ENCODE results near the gene LPP. TPM values are rescaled to one million over a fixed set of nuclear protein-coding genes. Genes with fewer than 3 reads are reported as not detected.

LPP gene
- polyA plus RNA-seq, 3 donors from 2014 or later = 6.5 to 33.5 (median 11.3) TPM

DNA sequence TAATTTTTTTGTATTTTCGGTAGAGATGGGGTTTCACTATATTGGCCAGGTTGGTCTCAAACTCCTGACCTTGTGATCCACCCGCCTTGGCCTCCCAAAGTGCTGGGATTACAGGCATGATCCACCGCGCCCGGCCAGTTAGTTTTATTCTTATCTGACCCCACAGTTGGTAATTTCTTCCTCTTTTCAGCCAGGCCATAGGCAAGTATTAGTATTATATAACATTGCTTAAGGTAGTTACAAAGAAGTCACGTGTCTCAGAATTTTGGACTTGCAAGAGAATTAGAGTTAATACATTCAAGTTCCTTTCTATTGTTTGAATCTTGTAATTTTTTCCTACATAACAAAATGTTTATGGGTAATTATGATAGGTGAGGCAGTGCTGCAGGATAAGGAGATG lies 334.8 kb downstream of the LPP start:
- peak overlapping the region in 1 of 6 donors; percentile 61 for H3K27ac Mint-ChIP-seq
- no peak for DNase-seq
- H3K27me3 Mint-ChIP-seq (ENCODE audit: low read depth in 3 of 3) = peaks cover 0 to 2% (median 0%) of the 10 kb centered on the region in 3 donors
- H3K9me3 Mint-ChIP-seq = no peaks in the 10 kb centered on the region
- peaks cover 32 to 70% (median 56%) of the 10 kb centered on the region in 3 donors for H3K36me3 Mint-ChIP-seq
- H3K4me3 Mint-ChIP-seq = no peak overlapping the region
- peaks cover 0 to 18% of the 10 kb centered on the region in 2 donors for H3K4me1 Mint-ChIP-seq

DNA sequence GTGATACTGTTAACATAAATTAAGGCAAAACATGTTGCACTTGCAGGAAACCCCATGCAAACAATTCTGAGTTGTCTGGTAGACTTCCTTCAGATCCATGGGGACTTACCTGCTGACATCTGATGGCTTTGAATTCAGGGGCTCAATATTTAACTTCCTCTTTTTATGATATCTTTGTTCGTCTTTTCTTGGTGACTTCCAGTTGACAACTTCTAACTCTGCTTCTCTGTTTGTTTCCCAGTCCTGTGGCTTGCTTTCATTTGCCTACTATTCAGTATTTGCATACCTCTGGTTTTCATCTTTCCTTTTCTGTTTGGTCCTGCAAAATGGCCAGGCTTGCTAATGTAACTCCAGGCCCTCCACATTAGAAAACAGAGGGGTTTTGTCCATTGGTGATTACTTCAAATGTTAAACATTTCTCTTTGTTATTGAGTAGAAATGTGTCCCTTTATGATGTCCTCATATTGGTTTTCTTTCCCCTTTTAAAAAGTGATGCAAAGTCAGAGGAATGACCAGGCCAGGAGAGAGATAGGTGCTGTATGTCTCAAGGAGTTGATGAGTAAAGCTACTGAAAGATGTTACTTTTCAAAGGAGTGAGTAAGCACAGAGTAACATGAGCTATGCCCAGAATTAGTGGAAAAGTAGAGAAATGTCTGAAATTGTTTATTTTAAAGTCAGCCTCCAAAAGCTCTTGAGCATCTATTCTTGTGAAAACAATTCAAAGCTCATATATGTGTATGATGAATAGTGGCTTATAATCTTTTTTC lies 335.9 kb downstream of the LPP start:
- H3K4me1 Mint-ChIP-seq = peaks cover 0 to 18% of the 10 kb centered on the region in 2 donors
- peaks cover 0 to 2% (median 0%) of the 10 kb centered on the region in 3 donors for H3K27me3 Mint-ChIP-seq (ENCODE audit: low read depth in 3 of 3)
- peak overlapping the region in 2 of 6 donors; percentile 29 to 42 for H3K27ac Mint-ChIP-seq
- H3K4me3 Mint-ChIP-seq = no peak overlapping the region
- H3K36me3 Mint-ChIP-seq = peaks cover 26 to 62% (median 46%) of the 10 kb centered on the region in 3 donors
- no peaks in the 10 kb centered on the region for H3K9me3 Mint-ChIP-seq
- DNase-seq = no peak

DNA sequence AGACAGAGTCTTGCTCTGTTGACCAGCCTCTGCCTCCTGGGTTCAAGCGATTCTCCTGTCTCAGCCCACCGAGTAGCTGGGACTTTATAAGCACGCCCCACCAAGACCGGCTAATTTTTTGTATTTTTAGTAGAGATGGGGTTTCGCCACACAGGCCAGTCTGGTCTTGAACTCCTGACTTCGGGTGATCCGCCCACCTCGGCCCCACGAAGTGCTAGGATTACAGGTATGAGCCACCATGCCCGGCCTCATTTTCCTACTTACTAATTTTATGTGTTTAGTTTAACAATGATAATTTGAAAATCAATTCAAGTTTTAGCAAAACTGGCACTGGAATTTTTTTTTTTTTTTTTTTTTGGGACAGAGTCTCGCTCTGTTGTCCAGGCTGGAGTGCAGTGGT lies 336.5 kb downstream of the LPP start:
- Mint-ChIP-seq H3K4me1 (peaks cover 0 to 18% of the 10 kb centered on the region in 2 donors), H3K36me3 (peaks cover 24 to 56% (median 41%) of the 10 kb centered on the region in 3 donors), H3K9me3 (no peaks in the 10 kb centered on the region), H3K27me3 (ENCODE audit: low read depth in 3 of 3) (peaks cover 0 to 2% (median 0%) of the 10 kb centered on the region in 3 donors), H3K4me3 (no peak overlapping the region), H3K27ac (no peak overlapping the region)
- DNase-seq = no peak

DNA sequence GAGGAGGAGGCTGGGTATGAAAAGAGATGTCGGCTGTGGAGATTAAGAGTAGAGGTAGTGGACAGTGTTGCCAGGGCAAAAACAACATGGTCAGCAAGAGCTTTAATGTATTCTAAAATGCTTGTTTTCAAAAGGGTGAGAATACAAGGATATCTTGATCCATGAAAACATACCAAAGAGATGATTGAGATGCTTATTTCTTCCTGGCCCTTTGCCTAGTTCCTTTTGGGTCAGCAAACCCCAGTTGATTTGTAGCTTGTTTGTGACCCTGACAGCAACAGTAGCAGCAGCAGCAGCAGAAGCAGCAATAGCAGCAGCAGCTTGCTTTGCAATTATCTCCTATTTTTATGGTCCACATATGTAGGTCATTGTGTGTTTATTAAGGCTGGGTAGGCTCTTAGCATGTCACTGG lies 337.3 kb downstream of the LPP start:
- Mint-ChIP-seq H3K4me3 (no peak overlapping the region), H3K9me3 (no peaks in the 10 kb centered on the region), H3K27me3 (ENCODE audit: low read depth in 3 of 3) (peaks cover 0 to 2% (median 0%) of the 10 kb centered on the region in 3 donors), H3K4me1 (peaks cover 0 to 18% of the 10 kb centered on the region in 2 donors), H3K36me3 (peaks cover 21 to 49% (median 38%) of the 10 kb centered on the region in 3 donors), H3K27ac (peak overlapping the region in 1 of 6 donors; percentile 42)
- no peak for DNase-seq

DNA sequence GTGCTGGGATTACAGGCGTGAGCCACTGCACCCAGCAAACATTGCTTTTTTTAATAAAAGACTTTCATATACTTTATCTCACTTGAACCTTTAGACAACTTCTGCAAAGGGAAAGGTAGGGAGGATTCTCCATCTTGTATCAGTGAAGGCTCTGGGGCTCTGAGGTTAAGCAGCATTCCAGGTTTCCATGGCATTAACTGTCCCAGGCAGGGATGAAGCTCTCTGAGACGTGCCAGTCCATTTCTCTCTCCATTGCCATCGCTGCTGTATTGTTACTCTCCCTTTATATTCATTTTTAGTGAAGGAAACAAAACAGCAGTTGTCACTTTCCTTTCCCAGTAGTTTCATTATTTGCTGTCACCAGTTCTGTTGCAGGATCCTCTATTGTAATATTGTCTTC lies 342.4 kb downstream of the LPP start:
- Mint-ChIP-seq H3K9me3 (no peaks in the 10 kb centered on the region), H3K4me1 (peaks cover 4 to 22% of the 10 kb centered on the region in 2 donors), H3K27me3 (ENCODE audit: low read depth in 3 of 3) (peaks cover 0 to 3% (median 0%) of the 10 kb centered on the region in 3 donors), H3K27ac (no peak overlapping the region), H3K36me3 (peaks cover 2 to 18% (median 13%) of the 10 kb centered on the region in 3 donors), H3K4me3 (no peak overlapping the region)
- DNase-seq = no peak

DNA sequence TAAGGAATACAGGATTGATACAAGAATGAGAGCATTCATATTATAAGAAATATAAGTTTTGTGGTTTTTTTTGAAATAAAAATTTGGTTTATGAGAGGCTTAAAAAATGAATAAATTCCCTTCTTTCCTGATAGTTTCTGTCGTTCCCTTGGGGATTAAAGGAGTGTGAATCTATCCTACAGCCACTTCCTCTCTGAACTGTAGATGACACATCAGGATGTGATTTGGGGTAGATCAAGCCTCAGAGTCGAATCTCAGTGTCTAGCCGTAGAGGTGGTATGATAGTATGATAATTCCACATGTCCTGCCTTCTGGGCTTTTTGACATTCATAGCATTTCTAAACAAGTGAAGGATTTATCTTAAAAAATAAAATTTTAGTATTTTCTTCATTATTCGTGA lies 343.1 kb downstream of the LPP start:
- H3K4me3 Mint-ChIP-seq = no peak overlapping the region
- H3K36me3 Mint-ChIP-seq = peaks cover 0 to 21% (median 9%) of the 10 kb centered on the region in 3 donors
- no peaks in the 10 kb centered on the region for H3K9me3 Mint-ChIP-seq
- no peak overlapping the region for H3K27ac Mint-ChIP-seq
- H3K27me3 Mint-ChIP-seq (ENCODE audit: low read depth in 3 of 3) = peaks cover 0 to 3% (median 0%) of the 10 kb centered on the region in 3 donors
- DNase-seq = no peak
- peaks cover 4 to 22% of the 10 kb centered on the region in 2 donors for H3K4me1 Mint-ChIP-seq

DNA sequence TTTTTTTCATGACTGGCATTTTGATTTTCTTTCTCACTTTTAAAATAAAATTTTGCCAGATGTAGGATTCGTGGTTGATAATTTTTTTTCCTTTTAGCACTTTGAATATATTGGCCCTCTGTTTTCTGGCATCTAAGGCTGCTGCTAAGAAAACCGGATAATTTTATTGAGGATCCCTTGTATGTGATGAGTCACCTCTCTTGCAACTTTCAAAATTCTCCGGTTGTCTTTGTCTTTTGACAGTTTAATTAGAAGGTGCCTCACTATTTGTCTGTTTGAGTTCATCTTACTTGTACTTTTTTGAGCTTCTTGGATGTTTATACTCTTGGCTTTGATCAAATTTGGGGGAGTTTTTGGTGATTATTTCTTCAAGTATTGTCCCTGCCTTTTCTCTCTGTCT lies 349.7 kb downstream of the LPP start:
- peaks cover 0 to 28% (median 22%) of the 10 kb centered on the region in 6 donors for H3K9me3 Mint-ChIP-seq
- peaks cover 21 to 42% of the 10 kb centered on the region in 2 donors for H3K4me1 Mint-ChIP-seq
- H3K36me3 Mint-ChIP-seq = peaks cover 31 to 49% (median 32%) of the 10 kb centered on the region in 3 donors
- H3K4me3 Mint-ChIP-seq = no peak overlapping the region
- H3K27ac Mint-ChIP-seq = peak overlapping the region in 1 of 6 donors; percentile 27
- H3K27me3 Mint-ChIP-seq (ENCODE audit: low read depth in 3 of 3) = peaks cover 0 to 3% (median 2%) of the 10 kb centered on the region in 3 donors
- no peak for DNase-seq

DNA sequence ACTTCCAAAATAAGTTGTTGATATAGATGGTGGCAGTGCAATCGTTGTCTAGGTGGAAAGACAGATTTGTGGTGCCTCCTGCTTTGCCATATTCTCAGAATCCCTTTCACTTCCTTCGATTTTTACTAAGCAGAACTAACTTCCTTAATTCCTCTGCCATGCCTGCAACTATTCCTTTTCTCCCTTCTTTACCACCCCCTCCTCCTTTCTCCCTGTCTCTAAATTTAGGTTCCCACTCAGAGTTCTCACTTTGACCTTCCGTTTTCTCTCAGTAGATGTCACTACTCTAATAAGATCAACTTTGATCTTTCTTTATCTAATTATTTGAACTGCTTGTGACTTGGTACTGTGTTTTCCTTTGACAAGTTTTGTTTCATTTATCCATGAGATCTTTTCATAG lies 351.2 kb downstream of the LPP start:
- peaks cover 0 to 28% (median 22%) of the 10 kb centered on the region in 6 donors for H3K9me3 Mint-ChIP-seq
- peaks cover 0 to 3% (median 2%) of the 10 kb centered on the region in 3 donors for H3K27me3 Mint-ChIP-seq (ENCODE audit: low read depth in 3 of 3)
- H3K4me3 Mint-ChIP-seq = no peak overlapping the region
- H3K4me1 Mint-ChIP-seq = peaks cover 32 to 53% of the 10 kb centered on the region in 2 donors
- no peak for DNase-seq
- peak overlapping the region in 4 of 6 donors; percentile 8 to 52 (median 20) for H3K27ac Mint-ChIP-seq
- peaks cover 32 to 43% (median 32%) of the 10 kb centered on the region in 3 donors for H3K36me3 Mint-ChIP-seq

DNA sequence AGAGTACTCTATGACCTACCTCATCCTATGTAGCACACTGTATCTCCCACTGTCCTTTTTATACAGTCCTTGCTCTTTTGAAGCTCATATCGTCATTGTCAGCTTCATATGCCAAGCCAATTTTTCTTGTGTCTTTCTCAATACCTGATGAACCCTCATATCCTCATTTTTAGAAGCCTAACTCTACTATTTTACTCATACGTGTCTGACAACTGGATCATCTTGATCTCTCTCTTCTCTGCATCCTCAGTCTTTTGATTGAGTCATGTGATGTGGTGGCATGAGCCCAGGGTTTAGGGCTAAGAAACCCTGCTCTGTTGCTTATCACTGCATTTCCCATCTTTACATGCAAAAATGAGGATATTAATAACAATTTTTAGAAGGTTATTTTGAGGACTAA lies 352.0 kb downstream of the LPP start:
- DNase-seq = no peak
- peaks cover 0 to 3% (median 2%) of the 10 kb centered on the region in 3 donors for H3K27me3 Mint-ChIP-seq (ENCODE audit: low read depth in 3 of 3)
- H3K36me3 Mint-ChIP-seq = peaks cover 36 to 39% (median 37%) of the 10 kb centered on the region in 3 donors
- peaks cover 37 to 54% of the 10 kb centered on the region in 2 donors for H3K4me1 Mint-ChIP-seq
- H3K27ac Mint-ChIP-seq = peak overlapping the region in 3 of 6 donors; percentile 4 to 8 (median 8)
- H3K4me3 Mint-ChIP-seq = no peak overlapping the region
- H3K9me3 Mint-ChIP-seq = peaks cover 0 to 28% (median 22%) of the 10 kb centered on the region in 6 donors

DNA sequence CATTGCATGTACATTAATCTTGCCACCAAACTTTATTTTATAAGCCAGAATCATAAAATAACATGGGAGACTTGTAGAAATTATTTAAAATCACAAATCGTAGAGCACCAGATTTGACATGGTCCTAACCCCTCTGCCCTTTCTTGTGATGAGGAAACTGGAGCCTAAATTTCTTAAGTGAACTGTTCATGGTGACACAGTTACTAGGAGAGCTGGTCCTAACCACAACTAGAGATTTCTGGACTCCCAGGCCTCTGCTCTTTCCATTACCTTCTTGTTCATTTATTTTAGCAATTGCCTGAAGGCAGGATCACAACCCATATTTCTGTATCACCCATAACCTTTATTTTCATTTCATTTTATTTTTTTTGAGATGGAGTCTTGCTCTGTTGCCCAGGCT lies 352.5 kb downstream of the LPP start:
- H3K4me1 Mint-ChIP-seq = peaks cover 37 to 54% of the 10 kb centered on the region in 2 donors
- peaks cover 0 to 2% (median 0%) of the 10 kb centered on the region in 3 donors for H3K27me3 Mint-ChIP-seq (ENCODE audit: low read depth in 3 of 3)
- no peak for DNase-seq
- H3K9me3 Mint-ChIP-seq = peaks cover 0 to 28% (median 22%) of the 10 kb centered on the region in 6 donors
- H3K36me3 Mint-ChIP-seq = peaks cover 36 to 39% (median 37%) of the 10 kb centered on the region in 3 donors
- no peak overlapping the region for H3K4me3 Mint-ChIP-seq
- peak overlapping the region in 2 of 6 donors; percentile 8 to 40 for H3K27ac Mint-ChIP-seq

DNA sequence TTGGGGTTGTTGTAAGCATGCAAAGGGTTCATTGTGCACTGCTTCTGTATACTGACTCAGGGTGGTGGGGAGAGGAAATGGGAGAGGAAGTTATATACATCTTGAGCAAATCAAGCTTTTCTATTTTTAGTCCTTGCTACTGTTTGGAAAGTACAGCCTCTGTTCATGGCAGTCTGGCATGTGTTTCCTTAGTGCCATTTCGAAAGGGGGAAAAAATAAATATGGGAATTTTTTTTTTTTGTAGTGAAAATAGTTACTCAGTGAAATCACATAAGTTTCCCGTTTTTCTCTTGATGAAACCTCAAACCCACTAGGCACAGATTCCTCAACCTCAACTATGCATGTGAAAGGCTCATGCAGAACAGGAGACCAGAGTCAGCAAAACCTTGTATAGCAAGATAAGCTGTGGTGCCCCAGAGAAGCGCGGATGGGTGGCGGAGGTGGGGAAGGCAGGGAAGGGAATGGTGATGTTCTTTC lies 353.3 kb downstream of the LPP start:
- Mint-ChIP-seq H3K27ac (peak overlapping the region in 4 of 6 donors; percentile 0 to 69 (median 8)), H3K27me3 (ENCODE audit: low read depth in 3 of 3) (peaks cover 0 to 2% (median 0%) of the 10 kb centered on the region in 3 donors), H3K4me3 (peak overlapping the region in 4 of 5 donors; percentile 24 to 52 (median 30)), H3K9me3 (peaks cover 0 to 28% (median 21%) of the 10 kb centered on the region in 6 donors), H3K36me3 (peaks cover 31 to 37% (median 36%) of the 10 kb centered on the region in 3 donors), H3K4me1 (peaks cover 37 to 57% of the 10 kb centered on the region in 2 donors)
- peak in 2 of 3 donors; percentile 2 to 6 for DNase-seq

DNA sequence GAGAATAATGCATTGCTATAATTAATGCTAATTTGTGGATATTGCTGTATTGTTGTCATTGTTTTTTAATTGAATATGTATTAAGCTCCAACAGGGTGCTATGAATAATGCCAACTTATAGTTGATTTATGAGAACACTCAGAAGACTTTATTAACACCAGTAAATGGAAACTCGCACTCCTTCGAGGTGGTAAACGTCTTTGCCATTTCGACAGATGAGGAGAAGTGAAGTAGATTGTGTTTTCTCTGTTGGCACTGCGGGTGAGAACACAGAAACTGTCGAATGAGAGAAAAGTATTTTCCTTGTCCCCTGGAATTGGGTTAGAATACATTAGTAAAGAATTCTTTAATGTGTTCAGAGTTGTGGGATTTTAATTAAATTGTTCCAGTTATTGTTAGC lies 354.5 kb downstream of the LPP start:
- no peak for DNase-seq
- Mint-ChIP-seq H3K4me1 (peaks cover 37 to 57% of the 10 kb centered on the region in 2 donors), H3K27me3 (ENCODE audit: low read depth in 3 of 3) (peaks cover 0 to 2% (median 0%) of the 10 kb centered on the region in 3 donors), H3K4me3 (peak overlapping the region in 1 of 5 donors; percentile 17), H3K9me3 (peaks cover 0 to 25% (median 18%) of the 10 kb centered on the region in 6 donors), H3K27ac (no peak overlapping the region), H3K36me3 (peaks cover 30 to 31% (median 30%) of the 10 kb centered on the region in 3 donors)

DNA sequence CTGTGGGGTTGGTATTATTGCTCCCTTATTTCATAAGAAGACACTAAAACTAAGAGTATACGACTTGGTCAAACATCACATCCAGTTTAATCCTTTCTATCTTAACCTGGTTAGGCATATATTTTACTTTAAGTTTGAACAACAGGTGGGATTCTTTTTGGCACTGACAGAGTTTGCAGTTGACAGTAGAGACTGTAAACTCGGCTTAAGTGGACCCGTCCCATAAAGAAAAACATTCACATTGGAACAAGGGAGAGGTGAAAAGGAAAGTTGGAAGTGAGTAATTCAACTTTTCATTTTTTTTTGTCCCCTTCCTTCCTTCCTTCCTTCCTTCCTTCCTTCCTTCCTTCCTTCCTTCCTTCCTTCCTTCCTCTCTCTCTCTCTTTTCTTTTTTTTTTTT lies 355.4 kb downstream of the LPP start:
- Mint-ChIP-seq H3K36me3 (peaks cover 21 to 22% (median 21%) of the 10 kb centered on the region in 3 donors), H3K27ac (no peak overlapping the region), H3K4me1 (peaks cover 37 to 57% of the 10 kb centered on the region in 2 donors), H3K27me3 (ENCODE audit: low read depth in 3 of 3) (peaks cover 0 to 2% (median 0%) of the 10 kb centered on the region in 3 donors), H3K4me3 (no peak overlapping the region), H3K9me3 (peaks cover 1 to 17% (median 10%) of the 10 kb centered on the region in 6 donors)
- no peak for DNase-seq

DNA sequence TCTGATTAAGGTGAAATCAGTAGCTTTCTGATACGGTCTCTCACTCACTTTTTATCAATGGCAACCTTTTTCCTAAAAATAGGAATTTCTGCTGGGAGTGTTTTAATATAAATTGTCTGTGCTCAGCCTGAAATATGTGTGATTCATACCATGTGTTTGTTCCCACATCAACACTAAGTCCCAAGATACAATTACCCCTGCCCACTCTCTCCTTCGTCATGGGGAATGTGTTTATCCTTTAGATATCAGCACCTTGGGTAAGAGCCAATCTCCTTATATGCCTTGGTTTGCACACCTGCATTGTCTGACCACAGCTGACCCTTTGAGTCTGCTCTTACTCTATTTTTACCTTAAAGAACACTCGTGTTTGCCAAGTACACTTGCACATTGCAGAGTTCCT lies 356.4 kb downstream of the LPP start:
- Mint-ChIP-seq H3K9me3 (peaks cover 1 to 6% (median 2%) of the 10 kb centered on the region in 6 donors), H3K4me1 (peaks cover 35 to 55% of the 10 kb centered on the region in 2 donors), H3K36me3 (peaks cover 14 to 17% (median 15%) of the 10 kb centered on the region in 3 donors), H3K27me3 (ENCODE audit: low read depth in 3 of 3) (peaks cover 0 to 2% (median 0%) of the 10 kb centered on the region in 3 donors), H3K27ac (peak overlapping the region in 1 of 6 donors; percentile 34), H3K4me3 (no peak overlapping the region)
- no peak for DNase-seq
